UCSD-AML1 (cell line): Measurements from ENCODE around the gene PID1.

Experiments
- DNase-seq: peaks from one replicate; lab custom pipeline; 2025; ENCODE audit not compliant: unreplicated experiment; lab: John Stamatoyannopoulos, UW

Gene PID1, protein sequence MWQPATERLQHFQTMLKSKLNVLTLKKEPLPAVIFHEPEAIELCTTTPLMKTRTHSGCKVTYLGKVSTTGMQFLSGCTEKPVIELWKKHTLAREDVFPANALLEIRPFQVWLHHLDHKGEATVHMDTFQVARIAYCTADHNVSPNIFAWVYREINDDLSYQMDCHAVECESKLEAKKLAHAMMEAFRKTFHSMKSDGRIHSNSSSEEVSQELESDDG

DNA sequence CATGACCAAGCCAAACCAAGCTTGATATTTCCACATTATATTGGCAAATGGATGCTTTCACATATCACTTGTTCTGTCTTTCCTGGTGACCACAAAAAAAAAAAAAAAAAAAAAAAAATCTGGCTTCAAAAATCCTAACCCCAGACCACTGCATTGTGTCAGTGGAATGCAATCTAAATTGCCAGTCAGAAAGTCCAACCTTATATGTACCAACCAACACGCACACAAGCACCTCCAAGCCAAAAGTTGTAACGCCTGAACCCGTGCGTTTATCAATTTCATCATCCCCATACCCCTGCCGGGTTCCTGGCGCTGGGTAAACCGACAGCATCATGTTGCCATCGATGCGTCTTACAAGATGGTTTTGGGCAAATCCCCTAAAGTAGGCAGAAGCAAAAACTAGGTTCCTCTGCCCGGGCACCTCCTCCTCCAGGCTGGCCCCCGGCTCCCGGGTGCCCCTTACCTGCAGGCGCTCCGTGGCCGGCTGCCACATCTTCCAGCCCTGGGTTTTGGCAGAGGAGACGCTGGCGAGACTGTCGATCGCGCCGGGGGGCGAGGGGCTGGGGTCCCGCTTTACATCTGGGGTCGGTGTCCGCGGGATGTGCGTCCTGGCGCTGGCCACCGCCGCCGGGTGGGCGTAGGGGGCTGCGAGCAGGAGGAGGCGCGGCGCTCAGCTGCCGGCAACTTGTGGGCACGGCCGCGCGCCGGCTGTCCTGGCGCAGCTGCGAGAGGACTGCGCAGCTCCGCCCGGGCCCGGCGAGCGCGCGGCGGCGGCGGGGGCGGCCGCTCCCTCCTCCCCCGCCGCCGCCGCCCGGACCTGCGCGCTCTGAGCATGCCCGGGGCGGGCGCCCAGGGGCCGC is at the start of gene PID1:
Gene PID1, minus strand, starts transcription at position 737 of the 860 bp plus-strand sequence. Its CDS starts 244 bp downstream, at position 493.
- no peak for DNase-seq

DNA sequence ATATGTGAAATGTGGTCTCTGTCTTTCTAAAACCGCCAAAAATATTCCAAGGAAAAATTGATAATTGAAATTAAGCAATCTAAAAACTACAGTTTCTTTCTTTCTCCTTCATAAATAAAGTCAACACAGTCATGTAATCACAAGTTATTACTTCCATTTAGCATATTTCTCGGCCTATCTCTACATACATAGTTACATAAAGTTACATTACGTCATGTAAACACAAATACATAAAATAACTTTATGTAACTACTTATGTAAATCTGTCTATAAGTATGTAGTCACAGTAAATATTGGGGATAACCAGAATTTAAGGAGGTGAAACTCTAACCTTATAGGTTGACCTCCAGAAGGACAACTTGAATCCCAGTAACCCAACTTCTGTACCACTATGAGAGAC is 48.5 kb upstream of the PID1 start:
- DNase-seq, result no peak

DNA sequence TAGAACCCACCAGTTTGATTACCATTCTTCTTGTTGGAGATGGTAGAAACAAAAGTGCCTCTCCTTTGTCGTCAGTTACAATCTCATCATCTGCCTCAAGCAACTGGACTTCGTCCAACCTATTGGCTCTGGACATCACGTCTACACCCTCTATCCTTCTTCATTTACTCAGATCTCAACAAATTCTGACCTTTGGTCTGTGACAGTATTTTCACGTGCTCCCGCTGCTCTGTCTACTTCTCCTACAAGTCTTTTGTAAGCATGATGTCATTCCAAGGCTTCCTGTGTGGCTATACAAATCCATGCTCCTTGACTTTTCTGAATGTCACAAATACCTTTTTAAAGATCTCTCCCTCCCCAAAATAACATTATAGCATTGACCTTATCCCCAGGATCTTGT is 43.0 kb upstream of the PID1 start:
- DNase-seq, result no peak

DNA sequence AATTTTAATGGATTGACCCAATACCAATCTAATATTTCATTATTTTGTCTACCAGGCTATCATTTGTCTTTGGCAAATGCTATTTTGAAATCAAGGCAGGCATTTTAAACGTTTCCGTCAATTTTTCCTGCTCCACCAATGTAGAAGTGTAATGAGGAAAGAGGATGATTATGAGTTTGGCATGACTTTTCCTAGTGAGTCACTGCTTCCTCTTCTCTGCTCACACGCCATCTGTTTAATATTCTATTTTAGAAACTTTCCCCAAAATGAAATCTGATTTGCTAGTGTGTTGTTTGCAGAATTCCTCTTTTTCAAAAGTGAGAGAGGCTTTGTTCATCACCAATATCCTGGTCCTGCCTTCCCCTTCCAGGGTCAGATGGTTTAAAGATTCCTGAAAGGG is 42.5 kb upstream of the PID1 start:
- DNase-seq, result no peak

DNA sequence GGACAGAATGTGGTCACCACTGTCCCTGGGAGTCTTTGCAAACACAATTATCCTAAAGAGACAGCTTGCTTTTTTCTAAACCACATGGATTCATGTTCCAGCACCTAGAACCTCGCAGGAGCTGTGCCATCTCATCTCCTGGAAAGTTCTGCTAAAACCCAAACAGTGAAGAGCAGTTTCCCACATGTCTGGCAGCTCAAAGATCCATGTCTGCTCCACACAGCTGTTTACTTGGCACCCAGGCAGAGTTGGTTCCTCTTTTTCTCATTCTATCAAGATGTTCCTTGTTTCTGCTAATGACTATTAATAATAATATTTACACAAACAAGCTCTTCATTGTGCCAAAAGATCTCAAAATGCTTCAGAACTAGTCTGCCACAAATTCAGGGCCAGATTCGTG is 30.1 kb upstream of the PID1 start:
- no peak for DNase-seq

DNA sequence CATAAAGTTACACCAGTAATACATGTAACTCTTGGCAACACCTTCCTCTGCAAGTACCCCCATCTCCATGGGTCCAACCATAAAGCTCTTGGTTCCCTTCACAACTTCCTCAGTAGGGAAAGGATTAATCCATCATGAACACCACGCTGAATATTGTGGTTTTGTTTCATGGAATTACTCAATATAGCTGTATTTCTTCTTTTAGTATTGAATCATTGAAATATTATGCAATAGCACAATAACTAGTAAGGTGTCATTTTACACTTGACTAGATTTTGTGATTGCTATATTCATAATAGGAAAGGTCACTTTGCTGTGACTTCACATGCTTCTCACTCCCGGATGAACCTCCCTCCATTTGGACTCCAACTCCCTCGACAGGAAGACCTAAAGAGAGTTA is 29.7 kb upstream of the PID1 start:
- no peak for DNase-seq

DNA sequence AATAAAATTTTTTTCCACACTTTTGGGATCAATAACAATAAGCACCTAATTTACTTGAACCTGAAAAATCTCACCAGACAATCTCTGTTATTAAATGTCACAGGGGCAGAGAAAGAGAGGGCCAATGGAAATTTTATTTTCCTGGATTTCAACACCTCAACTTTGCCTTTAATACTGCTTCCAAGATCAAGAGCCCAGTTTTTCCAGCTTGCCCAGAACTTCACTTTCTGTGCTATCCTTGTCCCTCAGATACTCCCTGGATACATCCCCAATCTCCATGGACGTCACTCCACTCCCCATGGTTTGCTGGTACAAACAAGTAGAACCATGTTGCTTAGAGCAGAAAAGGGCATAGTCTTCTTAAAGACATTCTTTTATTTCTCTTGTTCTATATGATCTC is 29.3 kb upstream of the PID1 start:
- DNase-seq, result no peak

DNA sequence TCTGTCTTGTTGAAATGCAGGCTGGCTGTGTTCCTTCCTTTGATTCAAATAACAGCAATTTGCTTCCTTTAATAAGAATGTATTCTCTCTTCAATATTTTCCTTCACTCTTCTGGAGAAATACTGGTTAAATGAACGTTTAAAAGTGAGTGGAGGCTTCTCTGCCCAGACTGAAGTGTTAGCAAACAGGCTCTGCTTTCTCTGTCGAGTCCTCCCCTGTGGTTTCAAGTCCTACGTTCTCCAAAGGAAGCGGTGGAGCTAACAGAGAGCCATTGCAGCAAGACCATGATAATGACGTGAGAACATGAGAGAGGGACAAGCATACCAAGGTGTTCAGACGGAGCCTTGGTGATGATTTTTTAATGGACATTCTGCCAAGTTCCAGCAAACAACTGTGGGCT is 26.2 kb upstream of the PID1 start:
- DNase-seq, result no peak

DNA sequence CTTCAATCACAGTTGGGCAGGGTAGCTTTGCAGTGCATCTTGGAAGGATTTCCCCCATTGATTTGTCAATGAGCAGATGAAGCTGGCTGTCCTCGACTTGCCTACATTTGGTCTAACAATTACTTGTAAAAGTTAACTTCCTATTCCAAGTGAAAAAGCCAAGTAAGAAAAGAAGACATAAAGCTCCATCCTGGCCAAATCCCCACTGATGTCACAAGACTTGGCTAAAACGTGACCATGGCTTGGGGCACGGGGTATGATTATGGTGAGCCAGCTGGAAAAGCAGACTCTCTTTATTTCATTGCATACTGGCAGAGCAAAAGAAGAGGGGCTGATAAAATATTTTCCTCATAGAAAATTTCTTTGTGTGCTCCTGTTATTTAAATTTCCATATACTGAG is 25.4 kb upstream of the PID1 start:
- no peak for DNase-seq

DNA sequence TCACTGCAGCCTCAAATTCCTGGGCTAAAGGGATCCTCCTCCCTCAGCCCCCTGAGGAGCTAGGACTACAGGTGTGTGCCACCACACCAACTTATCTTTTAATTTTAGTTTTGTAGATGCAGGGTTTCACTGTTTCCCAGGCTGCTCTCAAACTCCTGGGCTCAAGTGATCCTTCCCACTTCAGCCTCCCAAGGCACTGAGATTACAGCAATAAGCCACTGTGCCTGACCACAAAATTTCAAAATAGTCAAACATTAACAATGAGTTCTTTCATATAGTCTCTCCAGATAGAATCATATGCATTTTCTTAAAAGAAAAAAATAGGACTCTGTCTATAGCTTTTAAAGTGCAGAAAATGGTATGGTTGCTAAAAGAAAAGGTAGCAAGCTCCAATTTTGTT is 24.9 kb upstream of the PID1 start:
- no peak for DNase-seq

DNA sequence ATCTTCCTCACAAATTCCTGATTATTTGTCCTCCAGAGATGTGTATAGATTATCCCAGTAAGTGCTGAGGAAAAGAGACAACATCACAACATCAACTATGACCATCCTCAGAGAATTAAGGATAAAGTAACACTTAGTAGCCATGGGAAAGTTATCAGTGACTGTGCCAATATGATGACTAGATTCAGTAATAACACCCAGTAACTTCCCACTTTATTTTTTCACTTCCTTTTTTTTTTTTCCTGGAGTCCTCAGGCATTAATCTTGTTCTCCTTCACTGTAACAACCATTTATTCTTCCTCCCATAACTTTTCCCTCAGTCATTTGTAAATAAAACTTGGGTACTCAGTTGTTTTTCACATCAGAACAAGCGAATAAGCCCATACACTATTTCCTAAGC is 16.7 kb upstream of the PID1 start:
- DNase-seq, result no peak

DNA sequence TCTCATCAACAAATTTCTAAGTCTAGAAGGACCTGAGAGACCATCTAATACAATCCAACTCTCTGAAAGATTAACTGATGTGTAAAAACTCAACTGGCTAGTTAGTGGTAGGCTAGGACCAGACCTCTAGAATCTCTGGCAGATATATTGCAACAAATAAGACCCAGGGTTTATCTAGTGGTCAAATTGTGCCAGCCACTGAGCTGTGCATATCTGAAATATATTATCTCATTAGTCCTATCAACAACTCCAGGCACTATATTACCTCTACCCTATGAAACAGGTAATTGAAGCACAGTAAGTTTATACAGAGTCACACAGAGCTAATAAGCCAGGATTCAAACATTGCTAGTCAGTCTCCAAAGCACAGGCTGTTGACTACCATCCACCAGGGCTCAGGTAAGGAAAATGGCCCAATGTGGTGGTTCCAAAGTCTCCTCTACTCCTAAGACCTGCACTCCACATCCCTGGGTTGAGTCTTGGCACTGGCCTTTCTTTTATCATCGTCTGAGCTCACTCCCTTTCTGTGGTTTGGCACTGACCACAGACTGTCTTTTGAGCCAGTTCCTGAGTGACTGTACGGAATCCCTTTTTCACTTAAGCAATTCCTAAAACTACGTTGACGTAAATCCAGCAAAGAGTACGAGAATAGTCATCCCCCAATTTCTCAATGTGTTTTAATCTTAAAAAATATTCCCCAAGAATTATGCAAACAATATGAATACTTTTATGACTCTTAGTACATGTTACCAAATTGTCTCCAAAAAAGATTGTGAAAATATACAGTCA is 11.9 kb upstream of the PID1 start:
- DNase-seq, result no peak

DNA sequence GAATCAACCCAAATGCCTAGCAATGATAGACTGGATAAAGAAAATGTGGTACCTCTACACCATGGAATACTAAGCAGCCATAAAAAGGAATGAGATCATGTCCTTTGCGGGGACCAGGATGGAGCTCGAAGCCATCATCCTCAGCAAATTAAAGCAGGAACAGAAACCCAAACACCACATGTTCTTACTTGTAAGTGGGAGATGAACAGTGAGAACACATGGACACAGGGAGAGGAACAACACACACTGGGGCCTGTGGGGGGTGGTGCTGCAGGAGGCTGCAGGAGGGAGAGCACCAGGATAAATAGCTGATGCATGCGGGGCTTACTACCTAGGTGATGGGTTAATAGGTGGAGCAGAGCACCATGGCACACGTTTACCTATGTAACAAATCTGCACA is 8.4 kb upstream of the PID1 start:
- DNase-seq, result no peak

DNA sequence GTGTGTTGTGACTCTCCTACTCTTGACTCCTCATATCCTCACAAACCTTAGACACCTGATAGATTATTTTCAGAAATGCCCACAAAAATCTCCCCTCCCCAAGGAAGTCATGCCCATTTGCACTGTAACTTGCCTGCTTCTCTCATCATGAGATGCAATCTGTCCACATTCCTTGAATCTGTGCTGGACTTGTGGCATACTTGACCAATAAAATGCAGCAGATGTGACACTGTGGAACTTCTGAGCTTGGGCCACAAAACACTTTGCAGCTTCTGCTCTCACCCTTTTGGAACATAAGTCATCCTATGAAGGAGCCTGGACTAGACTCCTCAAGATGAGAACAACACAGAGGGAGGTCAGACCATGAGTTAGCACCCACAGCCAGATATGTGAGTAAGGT is 4.4 kb upstream of the PID1 start:
- DNase-seq, result no peak

DNA sequence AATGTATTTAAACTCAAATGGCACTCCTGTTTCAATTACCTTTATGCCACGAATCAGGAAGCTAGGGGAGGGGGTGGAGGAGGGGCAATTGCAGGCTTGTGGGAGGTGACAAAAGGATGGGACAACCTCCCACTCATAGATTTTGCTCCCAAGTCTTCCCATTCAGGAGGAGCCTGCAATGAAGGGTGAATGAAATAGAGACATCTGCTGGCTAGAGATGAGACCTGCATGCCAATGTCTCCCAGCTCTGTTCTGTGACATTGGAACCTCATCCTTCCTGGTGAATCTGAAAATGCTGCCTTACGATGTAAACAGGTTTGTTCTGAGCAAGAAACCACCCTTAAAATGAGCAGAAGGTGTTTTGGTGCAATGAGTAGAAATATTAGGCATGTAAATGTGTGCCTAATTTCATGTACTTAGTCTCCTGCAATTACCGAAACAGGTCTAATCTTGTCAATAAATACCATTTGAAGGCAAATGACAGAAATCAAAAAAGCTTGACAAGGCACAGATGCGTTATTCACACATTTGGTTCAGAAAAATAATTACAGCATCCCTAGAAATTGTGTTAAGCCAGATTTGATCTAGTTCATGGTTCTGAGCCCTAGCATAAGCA is 2.7 kb upstream of the PID1 start:
- DNase-seq, result no peak

DNA sequence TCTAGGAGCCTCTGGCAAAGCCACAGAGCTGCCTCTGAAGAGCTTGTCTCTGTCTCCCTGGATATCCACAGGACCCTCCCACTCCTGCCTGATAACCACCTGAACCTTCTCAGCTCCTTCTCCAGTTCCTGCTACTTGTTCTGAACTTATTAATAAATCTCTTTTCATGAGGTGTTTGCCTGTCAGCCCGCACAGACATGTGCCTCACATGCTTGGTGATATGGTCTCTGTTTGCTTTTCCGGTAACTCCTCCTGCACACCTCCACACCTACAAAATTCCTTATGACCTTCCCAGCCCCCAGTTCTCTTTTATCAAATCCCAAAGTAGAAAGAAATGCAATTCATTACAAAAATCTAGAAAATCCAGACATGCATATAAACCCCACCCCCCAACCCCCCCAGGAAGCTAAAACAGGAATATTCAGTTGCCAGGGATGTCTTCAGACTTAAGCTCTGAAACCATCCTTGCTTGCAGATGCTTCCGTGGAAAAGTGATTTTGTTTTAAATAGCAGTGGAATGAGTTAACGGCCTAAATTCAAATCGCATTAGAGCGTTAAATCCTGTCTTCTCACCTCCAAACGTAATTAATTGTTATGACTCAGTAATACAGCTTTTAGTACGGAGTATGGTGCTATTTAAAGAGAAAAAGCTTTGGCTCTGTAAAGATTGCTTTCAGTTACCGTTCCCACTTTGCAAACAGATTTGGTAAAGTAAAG is 2.1 kb upstream of the PID1 start:
- no peak for DNase-seq

DNA sequence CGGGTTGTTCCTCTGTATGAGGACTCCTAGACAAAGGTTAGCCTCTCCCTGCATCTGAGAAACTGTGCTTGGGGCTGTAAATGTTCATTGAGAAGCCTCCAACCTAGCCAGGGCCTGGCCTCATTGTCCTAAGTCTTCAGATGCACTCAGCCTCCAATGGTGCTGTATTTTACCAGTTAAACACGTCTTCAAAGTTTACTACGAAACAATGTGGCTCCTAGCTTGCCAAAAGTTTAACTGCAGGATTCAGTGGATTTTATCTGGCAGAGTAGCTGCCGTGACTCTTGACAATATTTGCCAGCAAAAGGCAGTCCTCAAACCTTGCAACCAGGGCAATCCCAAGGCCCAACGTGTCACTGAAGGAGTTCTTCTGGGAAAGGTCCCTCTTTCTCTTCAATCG is 1.1 kb downstream of the PID1 start:
- no peak for DNase-seq

DNA sequence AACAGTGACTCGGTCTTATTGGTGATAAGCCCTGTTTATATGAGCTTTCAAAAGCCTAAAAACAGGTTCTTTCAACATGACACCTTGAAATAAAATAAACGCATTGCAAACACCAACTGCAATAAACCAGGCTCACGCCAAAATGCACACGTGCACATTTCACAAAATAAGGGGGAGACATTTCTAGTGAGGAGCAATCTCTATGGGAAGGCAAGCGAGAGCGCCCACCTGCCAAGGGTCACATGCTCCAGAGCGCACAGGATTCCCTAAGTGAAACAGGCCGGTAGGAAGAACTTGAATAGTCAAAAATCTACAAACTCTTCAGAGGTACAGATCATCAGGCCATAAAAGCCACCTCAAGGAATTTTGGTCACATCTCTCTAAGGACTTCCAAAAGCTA is 1.9 kb downstream of the PID1 start:
- no peak for DNase-seq

DNA sequence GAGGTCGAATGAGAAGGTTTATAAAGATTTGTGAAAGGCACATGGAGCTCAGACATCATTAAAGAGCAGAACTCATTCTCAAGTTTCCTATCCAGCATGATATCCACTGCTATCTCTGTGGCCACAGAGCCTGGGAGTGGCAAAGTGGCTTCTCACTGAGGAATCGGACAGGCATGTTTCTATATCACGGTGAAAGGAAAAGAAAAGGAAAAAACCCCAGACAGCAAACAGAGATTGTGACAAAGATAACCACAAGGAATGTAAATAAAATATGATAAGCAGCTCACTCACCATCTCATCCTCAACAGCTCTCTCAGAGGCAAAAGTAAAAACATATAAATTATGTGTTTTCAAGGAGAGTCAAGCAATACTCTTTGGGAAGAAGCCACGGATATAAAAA is 2.5 kb downstream of the PID1 start:
- DNase-seq, result no peak

DNA sequence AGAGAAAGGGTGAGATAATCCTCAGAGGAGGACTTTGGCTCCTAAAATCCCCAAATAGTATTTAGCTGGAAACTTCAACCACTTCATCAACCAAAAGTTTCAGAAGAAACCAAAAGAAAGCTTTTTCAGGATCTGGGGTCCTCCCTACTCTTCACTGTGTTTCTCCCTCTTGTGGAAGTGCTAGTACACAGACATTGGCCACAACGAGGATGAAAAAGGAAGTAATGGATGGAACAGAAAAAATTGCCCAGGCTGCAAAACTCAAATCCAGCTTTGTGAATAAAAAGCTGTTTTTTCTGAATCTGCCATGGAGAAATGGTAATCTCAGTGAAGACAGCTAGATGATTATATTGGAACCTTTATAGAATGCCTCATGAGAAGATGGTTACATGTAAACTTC is 4.0 kb downstream of the PID1 start:
- DNase-seq, result no peak

DNA sequence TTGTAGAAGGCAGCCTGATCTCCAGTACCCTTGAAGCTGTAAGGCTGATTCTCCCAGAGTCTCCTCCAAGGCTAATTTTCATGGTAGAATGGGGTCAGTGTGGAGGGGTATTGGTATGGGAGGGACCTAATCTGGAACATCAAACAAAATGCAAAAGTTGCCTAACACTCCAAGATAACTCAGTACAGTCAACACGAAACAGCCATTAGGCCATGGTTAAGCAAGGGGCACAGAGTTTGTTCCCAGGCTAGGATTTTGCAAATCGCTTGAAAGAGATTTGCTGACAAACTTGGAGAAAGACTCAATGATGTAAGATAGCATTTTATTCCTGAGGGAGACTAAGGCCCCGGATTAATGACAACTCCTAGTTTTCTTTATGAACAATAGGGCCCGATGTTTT is 5.4 kb downstream of the PID1 start:
- no peak for DNase-seq
